GM19025 (cell line): ENCODE measurements around the gene NELFB.

ENCODE experiments used
- ATAC-seq: cut with Tn5 transposase; IDR thresholded peaks from one replicate; pipeline ENCODE4 v1.9.1; 2021; ENCODE audit warnings: mild to moderate bottlenecking, low read depth, moderate library complexity; ENCODE audit not compliant: unreplicated experiment

The NELFB gene

DNA sequence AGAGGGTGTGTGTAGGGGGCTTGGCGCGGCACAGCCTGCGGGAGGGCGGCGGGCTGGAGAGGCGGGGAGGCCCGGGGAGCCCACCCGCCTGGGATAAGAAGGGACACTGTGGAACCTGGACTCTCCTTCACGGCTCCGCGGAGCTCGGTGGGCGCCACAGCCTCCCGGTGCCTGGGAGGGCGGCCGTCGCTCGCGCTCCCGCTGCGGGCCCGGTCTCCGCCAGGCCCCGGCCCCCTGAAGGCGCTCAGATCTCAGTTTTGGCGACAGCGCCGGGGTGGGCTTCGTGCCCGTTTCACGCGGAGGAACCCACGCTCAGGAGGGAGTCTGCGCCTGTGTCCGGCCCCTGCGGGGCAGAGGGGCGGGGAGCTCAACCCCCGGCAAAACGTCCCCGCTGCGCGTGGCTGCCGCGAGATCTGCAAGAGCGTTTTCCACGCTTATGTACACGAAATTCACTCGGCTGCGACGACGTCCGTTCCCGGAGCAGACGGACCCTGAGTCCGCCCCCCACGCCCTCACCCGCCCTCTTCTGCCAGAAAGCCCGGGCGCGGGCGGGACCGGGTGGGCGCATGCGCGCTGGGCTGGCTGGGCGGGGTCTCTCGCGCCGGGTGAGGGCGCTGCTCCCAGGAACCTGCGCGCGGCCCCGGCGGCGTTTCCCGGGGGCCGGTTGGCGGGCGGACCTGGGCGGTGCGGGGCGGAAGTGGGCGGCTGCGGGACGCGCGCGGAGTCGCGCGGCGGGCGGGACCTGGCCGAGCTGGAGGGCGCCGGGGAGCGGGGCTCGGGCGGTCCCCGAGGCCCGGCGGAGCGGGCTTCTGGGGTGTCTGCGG, at the start of gene NELFB:
TSS of gene NELFB (plus strand) at position 704 of the 824 bp plus-strand sequence.
- ATAC-seq, result peak; percentile 78

DNA sequence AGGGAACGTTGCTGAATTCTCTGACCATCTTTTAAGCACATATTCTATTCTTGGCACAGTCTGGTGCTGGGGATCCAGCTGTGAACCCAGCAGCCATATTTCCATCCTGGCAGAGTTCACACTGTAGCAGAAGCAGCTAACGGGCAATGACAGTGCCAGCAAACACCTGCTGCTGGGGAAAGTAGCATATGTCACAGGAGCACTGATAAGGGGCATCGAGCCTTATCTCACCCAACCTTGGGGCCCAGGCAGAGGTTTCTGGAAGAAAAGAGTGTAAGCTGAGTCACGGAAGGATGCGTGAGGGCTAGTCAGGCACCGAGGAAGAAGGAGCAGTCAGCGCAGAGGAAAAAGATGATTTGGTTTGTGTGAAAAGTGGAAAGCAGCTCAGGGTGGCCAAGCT, 48.5 kb upstream of the NELFB start:
- ATAC-seq, result no peak

- ATAC-seq, result no peak
Measured at GRCh38 chr9:137211532-137211931, 43.6 kb upstream of the NELFB start.

DNA sequence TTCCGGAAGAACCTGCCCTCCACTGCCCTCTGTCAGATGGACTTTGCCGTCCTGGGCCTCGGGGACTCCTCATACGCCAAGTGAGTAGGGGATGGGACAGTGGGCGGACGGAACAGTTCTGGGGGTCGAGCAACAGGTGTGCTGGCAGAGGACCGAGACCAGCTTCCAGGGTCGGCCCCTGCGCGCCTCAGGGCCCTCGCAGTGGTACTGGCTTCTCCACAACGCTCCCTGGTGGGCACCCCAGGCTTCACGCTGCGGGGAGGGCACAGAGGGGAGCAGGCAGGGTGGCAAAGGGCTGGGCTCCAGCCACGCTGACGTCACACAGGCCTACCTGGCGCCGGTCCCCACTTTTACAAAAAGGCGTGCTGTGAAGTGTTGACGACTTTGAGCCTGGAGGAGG, 42.6 kb upstream of the NELFB start:
- ATAC-seq, result no peak

GRCh38 chr9:137213160-137214060, 41.7 kb upstream of the NELFB start:
- no peak for ATAC-seq

DNA sequence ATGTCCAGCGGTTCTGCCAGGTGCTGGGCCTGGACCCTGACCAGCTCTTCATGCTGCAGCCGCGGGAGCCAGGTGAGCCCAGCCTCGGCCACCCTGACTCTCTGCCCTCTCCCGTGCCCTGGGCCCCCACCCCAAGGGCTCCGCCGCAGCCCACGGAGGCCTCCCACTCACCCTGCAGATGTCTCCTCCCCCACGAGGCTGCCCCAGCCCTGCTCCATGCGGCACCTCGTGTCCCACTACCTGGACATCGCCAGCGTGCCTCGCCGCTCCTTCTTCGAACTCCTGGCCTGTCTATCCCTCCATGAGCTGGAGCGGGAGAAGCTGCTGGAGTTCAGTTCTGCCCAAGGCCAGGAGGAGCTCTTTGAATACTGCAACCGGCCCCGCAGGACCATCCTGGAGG, 40.5 kb upstream of the NELFB start:
- no peak for ATAC-seq

GRCh38 chr9:137215196-137215986, 39.7 kb upstream of the NELFB start:
- ATAC-seq, result no peak

- ATAC-seq, result no peak
Measured at GRCh38 chr9:137216188-137216965, 38.8 kb upstream of the NELFB start.

DNA sequence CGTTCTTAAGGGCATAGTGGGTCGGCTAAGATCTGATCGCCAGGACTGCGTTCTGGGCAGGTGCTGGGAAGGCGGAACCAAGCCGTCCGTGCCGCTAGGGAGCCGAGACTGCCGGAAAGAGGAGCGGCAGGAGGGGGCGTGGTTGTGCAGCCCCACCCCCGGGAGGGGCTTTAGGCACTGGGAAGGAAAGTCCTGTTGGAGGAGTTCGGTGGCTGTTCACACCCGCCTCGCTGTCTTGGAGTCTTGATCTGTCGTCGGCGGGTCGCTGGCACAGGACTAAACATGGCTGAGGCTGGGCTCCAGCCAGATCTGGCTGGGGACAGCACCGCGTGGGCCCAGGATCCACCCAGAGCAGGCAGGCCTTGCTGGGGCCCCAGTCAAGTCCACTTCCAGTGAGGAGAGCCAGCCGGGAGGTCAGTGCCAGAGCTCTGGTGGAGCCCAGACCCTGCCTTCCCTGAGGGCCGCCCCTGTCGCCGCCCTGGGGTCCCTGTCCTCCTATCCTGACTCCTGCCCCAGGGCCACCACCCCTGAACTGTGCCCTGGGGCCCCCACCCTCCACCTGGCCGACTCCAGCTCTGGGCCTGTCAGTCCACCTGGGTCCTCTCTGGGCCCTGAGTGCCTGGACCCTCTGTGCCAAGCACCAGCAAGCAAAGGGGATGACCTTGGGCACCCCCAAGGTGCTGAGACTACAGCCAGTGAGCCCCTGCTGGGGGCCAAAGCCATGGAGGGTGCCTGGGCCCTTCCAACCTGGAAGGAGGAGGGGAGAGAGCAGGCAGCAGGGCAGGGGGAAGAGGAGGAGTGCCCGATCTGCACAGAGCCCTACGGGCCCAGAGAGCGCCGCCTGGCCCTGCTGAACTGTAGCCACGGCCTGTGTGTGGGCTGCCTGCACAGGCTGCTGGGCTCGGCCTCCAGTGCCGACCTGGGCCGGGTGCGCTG, 37.6 kb upstream of the NELFB start:
- ATAC-seq, result no peak

GRCh38 chr9:137218212-137218753, 36.8 kb upstream of the NELFB start:
- ATAC-seq, result no peak

DNA sequence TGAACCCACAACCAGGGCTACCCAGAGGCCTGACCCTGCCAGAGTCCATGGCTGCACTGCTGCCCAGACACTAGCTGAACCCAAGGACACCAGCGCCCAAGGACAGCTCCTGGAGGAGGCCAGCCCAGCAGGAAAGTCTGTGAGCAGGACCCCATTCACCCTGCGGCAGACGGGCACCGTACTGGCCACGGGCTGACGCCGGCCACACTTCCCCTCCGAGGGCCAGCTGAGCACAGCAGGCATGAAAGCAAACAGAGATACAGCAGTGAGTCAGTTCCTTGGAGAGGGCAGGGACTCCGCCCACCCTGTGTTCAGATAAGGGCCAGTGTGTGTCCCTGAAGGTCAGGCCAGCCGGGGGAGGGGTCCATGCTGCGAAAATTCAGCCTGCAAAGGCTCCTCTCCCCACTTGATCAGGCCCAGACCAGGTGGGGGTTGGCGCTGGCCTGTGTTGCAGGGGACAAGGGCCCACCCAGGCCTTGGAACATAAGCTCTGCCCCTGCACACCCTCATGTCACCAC, 36.3 kb upstream of the NELFB start:
- ATAC-seq, result no peak

GRCh38 chr9:137219757-137220316, 35.3 kb upstream of the NELFB start:
- no peak for ATAC-seq

GRCh38 chr9:137220317-137221094, 34.6 kb upstream of the NELFB start:
- ATAC-seq, result no peak

DNA sequence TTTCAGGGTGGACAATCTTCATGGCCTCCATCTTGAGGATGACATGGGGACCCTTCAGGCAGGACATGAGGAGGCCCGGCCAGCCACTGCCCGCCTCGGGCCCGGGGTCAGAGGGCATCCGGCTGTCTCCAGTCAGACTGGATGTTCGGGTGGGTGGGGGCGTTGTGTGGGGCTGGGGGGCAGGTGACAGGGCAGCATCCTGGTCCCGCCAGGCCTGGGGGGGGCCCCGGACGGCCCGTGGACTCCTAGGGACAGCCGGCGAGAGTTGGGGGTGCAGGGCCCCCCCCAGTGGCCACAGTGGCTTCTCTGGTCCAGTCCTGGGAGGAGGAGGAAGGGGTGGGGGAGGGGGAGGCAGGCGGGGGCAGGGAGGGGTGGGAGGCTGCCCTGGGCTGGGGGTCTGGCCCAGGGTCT, 34.0 kb upstream of the NELFB start:
- no peak for ATAC-seq

DNA sequence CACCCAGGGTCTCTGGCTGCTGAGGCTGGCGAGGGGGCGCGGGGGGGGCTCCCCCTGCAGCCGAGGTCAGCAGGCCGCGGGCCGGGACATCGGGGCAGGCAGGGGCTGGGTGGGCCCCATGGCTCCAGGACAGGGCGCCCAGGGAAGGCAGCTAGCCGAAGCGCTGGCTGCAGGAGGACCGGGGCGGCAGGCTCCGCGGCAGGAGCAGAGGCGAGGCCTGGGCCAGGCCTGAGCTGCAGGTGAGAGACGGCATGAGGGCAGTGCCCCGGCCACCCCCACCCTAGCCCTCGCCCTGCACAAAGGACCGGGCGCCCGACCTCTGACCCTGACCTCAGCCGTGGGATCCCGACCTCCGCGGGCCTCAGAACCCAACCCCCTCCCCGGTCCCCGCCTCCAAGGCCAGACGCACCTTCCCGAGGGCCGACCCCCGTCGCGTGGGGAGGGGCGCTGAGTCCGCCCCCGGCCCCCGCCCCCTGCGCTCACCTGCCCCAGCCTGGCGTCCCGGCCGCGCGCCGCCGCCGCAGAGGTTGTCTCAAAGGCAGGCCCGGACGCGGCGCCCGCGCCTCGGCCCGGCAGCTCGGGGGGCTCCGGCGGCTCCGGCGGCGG, 33.5 kb upstream of the NELFB start:
- ATAC-seq, result no peak

DNA sequence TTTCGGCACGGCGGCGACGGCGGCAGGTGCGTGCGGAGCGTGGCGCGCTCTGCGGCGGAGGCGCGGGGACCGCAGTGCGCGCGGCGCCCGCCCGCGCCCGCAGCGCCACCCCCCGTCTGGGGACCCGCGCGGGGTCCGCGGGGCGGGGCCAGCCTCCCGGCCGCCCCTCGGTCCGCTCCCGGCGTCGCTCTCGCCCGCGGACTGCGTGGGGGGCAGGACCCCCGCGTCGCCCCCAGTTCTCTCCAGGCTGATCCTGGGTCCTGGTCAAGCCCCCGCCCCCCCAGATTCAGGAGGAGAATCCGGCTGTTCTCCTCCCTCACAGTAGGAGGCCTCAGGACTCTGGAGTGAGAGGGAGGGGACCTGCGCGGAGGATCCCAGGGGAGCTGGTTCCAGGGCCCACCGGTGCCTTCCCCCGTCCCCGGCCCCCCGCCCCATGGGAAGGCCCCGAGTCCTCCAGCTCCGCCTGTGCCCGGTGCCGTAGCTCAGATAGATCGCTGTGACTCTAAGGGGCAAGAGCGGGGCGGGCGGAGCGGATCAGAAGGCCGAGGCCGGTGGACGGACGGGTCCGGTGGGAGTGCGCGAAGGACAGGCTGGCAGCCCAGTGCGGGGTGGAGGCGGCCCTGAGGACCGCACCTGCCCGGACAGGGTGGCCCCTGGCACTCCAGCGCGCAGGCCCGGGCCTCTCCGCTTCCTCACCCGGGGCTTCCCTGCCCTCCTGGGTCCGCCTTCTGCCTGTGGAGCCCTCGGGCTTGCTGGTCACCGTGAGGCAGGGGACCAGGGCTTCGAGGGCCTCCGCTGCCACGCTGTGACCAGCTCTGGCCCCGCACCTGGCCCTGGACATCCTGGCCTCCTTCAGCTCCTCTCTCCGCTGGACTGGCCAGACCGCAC, 32.7 kb upstream of the NELFB start, which contains the start of gene RNF208:
TSS of gene RNF208 (minus strand) at position 51 of the 888 bp plus-strand sequence. CDS start 1,028 bp downstream, outside the sequence.
- no peak for ATAC-seq
